ENCODE data around the gene TAGAP.
"Not testable (repeated sequence)": the region's sequence is repeated elsewhere in the genome, so short reads cannot be mapped to it uniquely, and the experiment has no call there.

Gene TAGAP

DNA sequence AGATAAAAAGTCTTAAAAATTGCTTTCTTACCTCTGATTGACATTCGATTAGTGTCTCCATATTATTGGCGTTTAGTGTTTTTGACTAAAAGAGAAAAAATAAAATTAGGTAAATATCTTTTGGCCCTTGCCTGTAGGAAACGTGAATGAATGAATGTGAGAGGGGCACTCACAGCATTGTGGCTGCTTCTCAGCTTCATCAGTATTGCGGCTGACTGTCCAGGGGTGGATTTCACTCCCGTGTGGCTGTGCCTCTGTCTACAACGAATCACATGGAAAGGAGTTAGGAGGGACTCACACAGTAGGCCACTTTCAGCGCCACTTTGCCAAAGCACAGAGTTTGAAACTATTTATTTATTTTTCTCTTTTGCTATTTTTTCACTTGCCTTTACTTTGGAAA, 844 bp downstream of the TAGAP start:
- no peak for DNase-seq (ENCODE audit: low spot score)

DNA sequence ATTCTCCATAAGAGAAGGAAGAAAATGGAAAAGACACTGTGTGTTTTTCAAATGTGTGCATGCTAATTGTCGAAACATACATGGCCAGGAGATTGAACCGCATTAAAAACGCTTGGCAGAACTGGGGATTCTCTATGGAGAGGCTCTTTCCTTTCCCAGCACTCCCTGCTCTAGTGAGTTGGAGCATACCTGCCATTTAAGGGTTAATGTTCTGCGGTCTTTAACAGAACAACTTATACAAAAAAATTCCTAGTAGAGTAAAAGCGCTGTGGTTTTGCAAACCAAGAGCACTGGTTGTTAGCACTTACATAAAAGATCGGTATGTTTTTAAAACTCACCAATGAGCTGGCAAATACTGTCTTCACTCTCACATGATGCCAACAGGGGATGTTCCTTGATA, 1.5 kb downstream of the TAGAP start:
- DNase-seq (ENCODE audit: low spot score), result no peak

DNA sequence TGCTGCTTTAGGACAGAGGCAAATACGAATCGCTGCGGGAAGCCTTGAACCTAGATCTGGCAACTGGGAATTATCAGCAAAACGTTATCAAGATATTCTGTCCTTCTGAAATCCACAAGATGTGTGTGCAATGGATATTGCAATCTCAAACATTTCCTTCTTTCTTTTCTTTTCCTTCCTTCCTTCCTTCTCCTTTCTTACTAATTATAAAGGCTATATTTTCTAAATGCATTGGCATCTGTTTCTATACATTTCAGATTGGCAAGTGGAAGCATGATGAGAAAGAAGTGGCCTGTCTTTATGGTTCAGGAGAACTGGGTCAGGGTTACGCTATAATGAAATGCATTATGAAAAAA, 2.0 kb downstream of the TAGAP start:
- no peak for DNase-seq (ENCODE audit: low spot score)

DNA sequence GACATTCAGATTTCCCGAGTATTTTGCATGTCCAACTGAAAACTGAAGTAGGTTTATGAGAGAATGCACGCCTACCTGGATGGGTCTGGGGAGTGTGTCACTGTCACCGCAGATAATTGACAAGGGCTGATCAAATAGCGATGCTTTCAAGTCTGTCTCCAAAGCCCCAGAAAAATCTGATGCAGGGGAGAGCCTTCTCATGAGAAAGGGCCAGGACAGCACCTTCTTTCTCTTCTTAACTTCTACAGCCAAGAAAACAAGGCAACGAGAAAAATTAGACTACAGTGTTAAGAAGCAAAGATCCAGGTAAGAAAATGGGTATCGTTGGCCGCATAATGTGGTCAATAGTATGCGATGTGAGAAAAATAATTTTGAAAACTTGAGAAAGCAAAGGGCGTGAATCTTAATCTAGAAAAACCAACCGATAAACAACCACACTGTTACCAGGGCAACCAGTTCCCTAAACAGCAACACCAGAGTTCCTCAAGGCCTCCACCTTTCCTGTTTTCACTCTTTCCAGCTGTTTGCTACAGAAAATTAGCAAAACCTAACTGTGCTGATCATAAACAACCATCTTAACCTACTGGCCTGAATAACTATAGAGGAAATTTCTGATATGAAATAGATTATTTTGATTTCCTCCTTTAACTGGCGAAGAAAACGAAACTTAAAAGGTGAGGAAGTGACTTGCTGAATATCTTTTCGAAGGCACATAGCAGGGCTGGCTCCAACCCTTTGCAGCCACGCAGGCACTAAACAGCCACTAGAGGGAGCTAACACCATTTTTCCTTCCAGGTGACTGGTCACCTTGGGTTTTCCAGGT, 2.6 kb downstream of the TAGAP start:
- DNase-seq (ENCODE audit: low spot score), result no peak

DNA sequence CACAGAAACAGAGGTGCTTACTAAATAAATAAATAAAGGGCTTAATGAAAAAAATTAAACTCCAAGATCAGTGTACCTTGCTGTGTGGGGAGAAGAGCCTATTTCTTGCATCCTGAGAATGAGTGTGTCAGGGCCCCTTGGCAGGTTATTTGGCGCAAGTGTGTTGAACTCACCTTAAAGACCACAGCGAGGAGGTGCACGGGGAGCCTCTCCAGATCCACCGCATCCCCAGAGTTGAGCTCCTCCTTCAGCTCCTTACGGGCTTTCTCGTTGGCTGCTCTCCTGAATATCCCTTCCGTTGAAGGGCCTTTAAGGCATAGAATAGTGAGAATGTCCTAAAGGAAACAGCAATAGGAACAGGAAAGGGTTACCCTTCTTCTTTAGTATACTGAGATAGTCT, 3.6 kb downstream of the TAGAP start:
- no peak for DNase-seq (ENCODE audit: low spot score)

DNA sequence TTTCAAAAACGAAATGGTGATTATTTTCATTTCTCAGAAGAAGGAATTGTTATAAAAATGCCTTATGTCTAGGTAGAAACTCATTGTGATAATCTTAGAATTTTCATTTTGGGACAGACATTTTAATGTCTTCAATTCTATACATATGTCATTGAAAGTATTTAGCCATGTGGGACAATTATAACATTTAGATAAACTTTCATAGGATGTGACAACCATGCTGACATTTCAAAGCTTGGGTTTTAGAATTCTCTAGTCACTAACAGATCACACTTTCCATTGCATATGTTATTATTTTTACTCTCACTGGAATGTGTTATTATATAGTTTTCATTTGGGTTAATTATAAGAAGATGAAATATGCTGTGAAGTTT, 4.9 kb downstream of the TAGAP start:
- DNase-seq (ENCODE audit: low spot score), result no peak

DNA sequence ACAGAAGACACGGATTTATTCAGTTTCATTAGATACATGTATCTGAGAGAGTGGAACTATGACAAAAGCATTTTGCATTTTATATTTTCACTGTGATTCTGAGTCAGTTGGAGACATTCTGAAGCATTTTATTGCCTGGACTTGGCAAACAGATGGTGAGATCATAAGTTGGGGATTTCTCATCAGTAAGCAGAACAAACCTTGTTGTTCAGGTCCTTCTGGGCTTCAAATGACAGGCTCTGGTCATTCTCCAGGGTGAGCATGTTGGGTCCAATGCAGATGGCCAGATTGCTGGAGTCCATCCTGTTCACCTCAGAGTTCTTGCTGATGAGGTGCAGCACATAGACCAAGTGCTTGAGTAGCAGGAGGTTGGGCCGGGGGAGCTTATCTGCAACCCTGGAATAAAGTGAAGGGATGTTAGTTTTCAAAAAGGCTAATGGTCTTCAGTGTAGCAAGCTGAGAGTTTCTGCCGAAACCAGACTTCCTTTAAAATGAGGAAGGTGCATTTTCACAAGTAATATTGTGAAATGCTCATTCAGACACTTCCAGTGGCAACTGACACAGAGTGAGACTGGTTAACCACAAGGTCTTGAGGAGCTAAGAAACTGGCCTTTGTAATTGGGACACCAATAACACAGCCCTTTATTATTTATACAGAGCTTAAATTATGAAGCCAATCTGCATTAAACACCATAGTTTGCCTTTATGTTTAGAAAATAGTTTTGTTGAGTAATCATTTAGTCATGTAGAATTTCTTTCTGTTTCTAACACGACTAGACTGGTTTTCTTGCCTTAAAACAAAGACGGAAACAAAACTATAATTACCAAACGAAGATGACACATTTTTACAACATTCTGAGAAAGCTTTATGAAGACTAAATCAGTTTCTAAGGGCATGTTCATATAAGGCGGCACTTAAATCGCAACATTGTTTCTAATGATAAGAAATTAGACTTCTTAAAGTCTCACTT, 5.6 kb downstream of the TAGAP start:
- no peak for DNase-seq (ENCODE audit: low spot score)

DNA sequence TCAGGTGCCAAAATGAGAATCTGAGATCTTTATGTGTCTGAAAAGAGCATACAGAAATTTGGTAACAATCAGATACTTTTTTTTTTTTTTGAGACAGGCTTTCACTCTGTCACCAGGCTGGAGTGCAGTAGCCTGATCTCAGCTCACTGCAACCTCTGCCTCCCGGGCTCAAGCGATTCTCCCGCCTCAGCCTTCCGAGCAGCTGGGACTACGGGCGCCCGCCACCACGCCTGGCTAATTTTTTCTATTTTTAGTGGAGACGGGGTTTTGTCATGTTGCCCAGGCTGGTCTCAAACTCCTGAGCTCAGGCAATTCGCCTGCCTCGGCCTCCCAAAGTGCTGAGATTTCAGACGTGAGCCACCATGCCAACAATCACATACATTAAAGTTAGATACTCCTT, 6.5 kb downstream of the TAGAP start:
- not testable (repeated sequence) for DNase-seq (ENCODE audit: low spot score)

DNA sequence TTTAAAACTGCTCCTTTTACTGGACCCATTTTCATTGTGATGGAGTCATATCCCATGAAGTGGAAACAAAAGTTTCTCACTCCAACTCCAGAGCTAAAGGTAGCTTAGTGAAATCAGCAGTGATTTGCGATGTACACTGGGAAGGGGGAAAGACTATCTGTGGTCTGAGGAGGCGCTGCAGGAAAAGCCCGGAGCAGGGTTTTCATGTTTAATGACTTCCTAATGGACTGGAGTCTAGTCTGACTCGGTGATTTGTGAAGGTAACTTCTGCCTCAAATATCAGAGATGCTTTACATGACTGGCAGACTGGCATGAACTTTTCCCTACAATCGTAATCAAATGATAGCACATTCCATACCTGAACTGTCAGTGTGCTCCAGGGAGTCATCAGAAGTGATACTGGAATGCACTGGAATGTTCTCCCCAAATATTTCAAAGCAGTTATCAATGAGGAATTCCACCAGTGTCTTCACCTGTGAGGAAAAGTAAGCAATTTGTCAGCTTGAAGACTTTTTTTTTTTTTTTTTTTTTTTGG, 7.0 kb downstream of the TAGAP start:
- DNase-seq (ENCODE audit: low spot score), result no peak

DNA sequence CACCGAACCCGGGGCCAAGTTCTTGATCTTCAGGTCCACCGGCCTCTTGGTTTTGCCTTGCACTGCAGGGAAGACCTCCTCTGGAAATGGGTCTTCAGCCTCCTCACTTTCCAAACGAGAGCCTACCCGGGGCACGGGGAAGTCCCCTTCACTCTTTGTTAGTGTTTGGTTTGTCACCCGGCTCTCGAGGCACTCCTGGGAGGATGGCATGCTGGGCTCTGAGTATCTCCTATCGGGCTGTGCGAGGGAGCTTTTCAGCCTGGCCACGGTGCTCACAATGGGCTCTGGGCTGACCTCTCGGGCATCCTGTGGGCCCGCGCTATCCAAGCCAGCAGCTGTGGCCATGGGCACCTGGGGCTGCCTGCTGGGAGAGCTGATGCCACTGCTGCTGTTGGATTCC, 8.1 kb downstream of the TAGAP start:
- no peak for DNase-seq (ENCODE audit: low spot score)

DNA sequence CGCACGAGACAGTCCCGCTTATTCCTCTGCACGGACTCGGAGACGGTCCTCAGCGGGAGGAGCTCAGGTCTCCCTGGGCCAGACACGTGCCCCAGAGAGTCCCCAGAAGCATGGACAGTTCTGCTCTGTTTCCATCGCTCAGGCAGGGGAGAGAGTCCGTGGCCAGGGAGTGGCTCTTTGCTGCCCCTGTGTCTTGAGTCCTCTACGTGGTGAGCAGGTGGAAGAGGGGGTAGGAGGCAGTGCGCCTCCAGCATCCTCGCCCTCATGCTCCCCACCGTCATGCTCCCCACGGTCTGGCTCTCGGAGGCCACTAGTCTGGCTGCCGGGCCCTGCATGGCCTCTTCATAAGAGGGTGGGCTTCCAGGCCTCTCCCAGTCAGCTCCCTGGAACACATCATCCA, 8.9 kb downstream of the TAGAP start:
- no peak for DNase-seq (ENCODE audit: low spot score)

DNA sequence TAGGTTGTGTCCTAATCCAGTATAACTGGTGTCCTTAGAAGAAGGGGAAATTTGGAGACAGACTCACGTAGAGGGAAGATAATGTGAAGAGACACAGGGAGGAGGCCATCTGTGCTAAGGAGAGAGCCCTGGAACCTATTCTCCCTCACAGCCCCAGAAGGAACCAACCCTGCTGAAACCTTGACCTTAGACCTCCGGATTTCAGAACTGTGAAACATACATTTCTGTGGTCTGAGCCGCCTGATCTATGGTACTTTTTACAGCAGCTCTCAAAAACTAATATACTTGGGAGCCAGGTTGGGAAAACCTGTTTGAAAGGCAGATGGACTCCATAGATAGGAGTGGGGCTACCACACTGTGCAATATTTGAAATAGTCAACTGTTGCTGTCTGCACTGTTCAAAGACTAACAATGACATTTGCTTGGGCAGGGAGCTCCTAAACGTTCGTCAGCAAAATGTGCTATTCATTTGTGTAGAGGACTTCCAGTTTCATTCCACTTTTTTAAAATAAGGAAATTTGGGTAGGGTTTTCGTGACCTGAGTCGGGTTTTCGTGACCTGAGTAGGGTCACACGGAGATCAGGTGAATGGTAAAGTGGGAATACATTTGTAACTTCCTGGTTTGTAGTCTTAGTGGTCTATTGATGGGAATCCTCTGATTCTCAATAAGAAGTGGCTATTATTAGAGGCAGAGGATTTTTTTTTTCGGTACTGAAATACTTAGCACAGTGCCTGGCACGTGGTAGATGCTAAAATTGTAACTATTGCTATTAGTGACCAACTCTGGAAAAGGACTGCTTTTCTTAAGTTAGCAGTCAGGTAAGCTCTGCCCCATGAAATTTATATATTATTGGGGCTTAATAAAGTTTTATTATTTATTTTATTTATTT, 11.4 kb downstream of the TAGAP start:
- no peak for DNase-seq (ENCODE audit: low spot score)

DNA sequence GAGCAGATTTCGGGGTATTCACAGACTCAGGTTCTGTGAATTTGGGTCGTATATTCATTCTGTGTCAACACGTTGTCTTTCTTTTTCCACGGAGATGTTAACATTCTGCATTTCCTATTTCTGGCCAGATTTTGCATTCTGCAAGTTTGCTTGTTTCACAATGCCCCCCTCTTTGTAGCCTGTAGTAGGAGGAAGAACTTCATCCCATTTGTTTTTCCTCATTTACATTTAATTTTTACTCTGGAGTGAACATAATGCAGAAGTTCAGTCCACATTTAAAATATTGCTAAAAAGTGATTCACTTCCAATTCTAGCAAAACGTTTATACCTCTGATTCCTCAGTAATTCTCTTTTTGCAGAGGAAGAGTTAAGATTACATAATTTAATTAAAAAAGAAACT, 12.9 kb downstream of the TAGAP start:
- no peak for DNase-seq (ENCODE audit: low spot score)

DNA sequence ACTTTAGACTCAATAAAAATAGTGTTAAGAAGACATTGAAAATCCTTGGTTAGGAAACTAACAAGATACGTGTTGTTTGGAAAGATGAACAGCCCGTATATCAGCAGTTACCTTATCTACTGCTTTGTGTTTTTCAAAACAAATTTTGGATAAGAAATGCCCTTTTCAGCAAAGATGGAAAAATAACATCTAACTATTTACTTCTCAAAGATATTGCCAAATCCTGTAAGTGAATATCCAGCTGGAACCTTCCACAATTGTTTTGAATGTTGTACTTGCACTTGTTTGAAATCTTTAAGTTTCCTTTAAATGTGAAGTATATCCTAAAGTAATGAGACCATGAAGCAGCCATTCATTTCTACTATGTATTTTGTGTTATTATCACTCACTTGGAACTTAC, 14.6 kb downstream of the TAGAP start:
- no peak for DNase-seq (ENCODE audit: low spot score)

DNA sequence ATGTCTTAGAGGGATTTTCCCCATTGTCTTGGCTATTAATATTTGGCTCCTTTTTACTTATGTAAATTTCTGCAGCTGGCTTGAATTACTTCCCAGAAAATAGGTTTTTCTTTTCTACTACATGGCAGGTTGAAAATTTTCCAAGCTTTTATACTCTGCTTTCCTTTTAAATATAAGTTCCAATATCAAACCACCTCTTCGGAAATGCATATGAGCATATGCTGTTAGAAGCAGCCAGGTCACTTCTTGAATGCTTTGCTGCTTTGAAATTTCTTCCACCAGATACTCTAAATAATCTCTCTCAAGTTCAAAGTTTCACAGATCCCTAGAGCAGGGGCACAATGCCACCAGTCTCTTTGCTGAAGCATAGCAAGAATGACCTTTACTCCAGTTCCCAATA, 19.6 kb downstream of the TAGAP start:
- DNase-seq (ENCODE audit: low spot score), result not testable (repeated sequence)

DNA sequence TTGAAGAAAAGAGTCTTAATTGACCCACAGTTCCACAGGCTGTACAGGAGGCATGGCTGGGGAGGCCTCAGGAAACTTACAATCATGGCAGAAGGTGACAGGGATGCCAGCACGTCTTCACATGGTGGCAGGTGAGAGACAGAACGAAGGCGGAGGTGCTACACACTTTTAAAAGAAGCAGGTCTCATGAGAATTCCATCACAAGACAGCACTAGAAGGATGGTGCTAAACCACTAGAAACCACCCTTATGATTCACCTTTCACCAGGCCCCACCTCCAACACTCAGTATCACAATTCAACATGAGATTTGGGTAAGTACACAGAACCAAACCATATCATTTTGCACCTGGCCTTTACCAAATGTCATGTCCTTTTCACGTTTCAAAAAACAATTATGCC, 20.9 kb downstream of the TAGAP start:
- DNase-seq (ENCODE audit: low spot score), result no peak

DNA sequence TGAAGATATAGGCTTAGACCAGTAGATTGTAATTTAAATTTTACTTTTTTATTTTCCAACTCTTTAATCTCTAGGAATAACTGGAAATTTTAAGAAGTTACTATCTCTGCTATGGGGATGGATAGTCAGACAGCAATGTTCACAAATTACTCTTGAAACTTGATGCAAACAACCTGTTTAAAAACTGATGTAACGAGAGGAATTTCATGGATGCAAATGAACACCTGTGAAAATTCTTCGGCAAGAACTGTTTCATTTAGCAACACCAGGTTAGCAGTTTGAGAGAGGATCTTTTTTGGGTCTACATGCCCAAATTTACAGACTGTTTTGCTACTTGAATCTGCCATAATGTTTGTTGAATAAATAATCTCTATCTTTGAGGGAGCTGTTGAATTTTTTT, 24.8 kb downstream of the TAGAP start:
- no peak for DNase-seq (ENCODE audit: low spot score)

DNA sequence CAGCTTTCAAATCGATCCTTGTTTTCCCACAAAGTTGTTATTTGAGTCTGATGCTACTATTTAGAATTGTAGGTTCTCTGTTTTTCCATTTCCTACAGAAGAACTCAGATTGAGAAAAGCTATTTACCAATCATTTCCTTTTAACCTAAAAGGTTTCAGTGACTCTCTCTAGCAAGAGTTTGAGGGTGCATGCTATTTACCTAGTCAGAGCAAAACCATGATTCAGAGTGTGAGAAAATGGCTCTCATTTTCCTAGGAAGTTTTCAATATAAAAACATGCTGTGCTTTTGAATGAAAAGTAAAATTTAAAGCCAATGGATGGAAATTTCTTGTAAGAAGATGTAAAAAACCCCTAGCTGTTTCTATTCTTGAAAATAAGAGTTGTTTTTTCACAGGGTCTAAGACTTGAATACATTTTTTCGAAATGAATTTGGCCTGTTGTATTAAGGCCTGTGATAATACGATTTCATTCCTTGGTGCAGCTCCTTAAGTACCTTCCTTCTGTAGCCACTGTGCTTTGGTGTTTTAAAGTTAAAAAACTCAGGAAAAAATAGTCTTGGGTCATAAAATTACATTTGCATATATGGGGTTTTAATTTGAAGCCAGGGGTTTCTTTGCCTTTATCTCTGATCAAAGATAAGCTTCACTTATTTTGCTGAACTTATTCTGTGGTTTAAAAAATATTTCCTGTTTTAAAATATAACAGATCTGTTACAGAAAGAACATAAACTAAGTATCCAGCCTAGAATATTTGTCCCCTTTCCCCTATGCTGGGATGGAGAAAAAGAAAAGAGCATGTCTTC, 26.8 kb downstream of the TAGAP start:
- no peak for DNase-seq (ENCODE audit: low spot score)

DNA sequence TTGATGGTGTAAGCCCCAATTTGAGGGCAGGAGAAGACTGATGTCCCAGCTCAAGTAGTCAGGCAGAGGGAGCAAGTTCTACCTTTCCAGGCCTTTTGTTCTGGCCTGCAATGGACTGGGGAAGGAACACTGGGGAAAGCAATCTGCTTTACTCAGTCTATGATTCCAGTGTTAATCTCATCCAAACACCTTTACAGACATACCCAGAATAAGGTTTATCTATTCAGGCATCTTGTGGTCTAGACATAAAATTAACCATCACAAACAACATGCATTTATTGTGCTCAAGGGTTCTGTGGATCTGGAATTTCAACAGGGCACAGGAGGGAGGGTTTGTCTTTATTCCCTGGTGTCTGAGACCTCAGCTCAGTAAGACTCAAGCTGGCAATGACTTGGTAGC, 30.4 kb downstream of the TAGAP start:
- DNase-seq (ENCODE audit: low spot score), result no peak

DNA sequence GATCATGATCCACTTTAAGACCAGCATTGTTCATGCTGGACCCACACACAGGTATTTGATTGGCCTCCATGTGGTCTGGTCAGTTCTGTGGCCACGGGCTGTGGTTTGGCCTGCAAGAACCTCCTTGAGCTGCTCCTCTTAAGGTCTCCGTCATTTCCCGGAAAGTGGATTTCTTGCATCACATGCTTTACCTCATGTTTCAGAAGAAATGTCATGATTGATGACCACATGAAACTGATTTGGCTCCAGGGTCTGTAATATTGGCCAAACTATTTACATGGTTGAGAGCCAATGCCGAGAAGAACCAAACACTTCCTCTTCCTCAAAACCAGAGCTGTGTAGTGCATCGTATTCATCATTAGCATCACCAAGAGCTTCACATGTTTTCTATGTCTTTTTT, 31.6 kb downstream of the TAGAP start:
- no peak for DNase-seq (ENCODE audit: low spot score)

DNA sequence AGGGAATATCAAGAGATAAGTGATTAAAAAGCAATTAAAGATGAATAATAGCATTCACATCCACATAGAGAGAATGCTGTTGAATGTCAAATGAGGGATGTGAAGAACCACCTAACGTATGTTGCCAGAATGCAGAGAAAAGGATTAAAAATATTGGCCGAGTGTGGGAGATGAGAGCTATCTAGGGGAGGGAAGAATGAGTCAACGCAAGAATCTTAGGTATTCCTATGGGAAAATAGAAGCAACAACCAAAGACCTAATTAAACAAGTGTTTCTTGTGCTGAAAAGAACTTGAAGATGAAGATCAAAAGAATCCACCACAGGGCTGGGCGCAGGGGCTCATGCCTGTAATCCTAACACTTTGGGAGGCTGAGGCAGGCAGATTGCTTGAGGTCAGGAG, 32.6 kb downstream of the TAGAP start:
- DNase-seq (ENCODE audit: low spot score), result no peak
